Inflammatory macrophage treated with lipopolysaccharide for 4 hours (primary cell): ENCODE data around the gene PLEKHG7.
A peak's percentile ranks its signal among the peaks of the same experiment; 100 is the strongest.
"Not testable (repeated sequence)": the region's sequence is repeated elsewhere in the genome, so short reads cannot be mapped to it uniquely, and the experiment has no call there.

Source experiments
- DNase-seq: peaks from one replicate; pipeline ENCODE4 v3.0.0-alpha.2; 2020

Gene PLEKHG7

GRCh38 chr12:92702754-92703679 is at the start of gene PLEKHG7:
TSS of gene PLEKHG7 (plus strand) at chr12:92702989. CDS start at chr12:92706632, 3,643 bp downstream.
- peak; percentile 47 for DNase-seq

GRCh38 chr12:92654256-92654655 is 48.5 kb upstream of the PLEKHG7 start:
- DNase-seq: not testable (repeated sequence)

GRCh38 chr12:92654929-92655328 is 47.9 kb upstream of the PLEKHG7 start:
- DNase-seq: no peak

GRCh38 chr12:92656911-92657310 is 45.9 kb upstream of the PLEKHG7 start:
- DNase-seq: no peak

GRCh38 chr12:92657770-92658169 is 45.0 kb upstream of the PLEKHG7 start:
- DNase-seq: no peak

- no peak for DNase-seq
Observed at GRCh38 chr12:92658611-92659010, 44.2 kb upstream of the PLEKHG7 start.

- no peak for DNase-seq
Observed at GRCh38 chr12:92661269-92661668, 41.5 kb upstream of the PLEKHG7 start.

GRCh38 chr12:92665496-92665895 is 37.3 kb upstream of the PLEKHG7 start:
- no peak for DNase-seq

GRCh38 chr12:92668739-92669138 is 34.0 kb upstream of the PLEKHG7 start:
- DNase-seq: no peak

- not testable (repeated sequence) for DNase-seq
Observed at GRCh38 chr12:92671524-92671923, 31.3 kb upstream of the PLEKHG7 start.

- DNase-seq: no peak
Observed at GRCh38 chr12:92673756-92674155, 29.0 kb upstream of the PLEKHG7 start.

- no peak for DNase-seq
Observed at GRCh38 chr12:92674500-92674899, 28.3 kb upstream of the PLEKHG7 start.

GRCh38 chr12:92675092-92675865 is 27.5 kb upstream of the PLEKHG7 start:
- no peak for DNase-seq

- no peak for DNase-seq
Observed at GRCh38 chr12:92676710-92677109, 26.1 kb upstream of the PLEKHG7 start.

- DNase-seq: no peak
Observed at GRCh38 chr12:92690601-92691000, 12.2 kb upstream of the PLEKHG7 start.

GRCh38 chr12:92695056-92695455 is 7.7 kb upstream of the PLEKHG7 start:
- no peak for DNase-seq

GRCh38 chr12:92695577-92695976 is 7.2 kb upstream of the PLEKHG7 start:
- no peak for DNase-seq

GRCh38 chr12:92696216-92696615 is 6.6 kb upstream of the PLEKHG7 start:
- peak; percentile 7 for DNase-seq

- no peak for DNase-seq
Observed at GRCh38 chr12:92698474-92698873, 4.3 kb upstream of the PLEKHG7 start.

GRCh38 chr12:92701441-92701840 is 1.3 kb upstream of the PLEKHG7 start:
- no peak for DNase-seq

GRCh38 chr12:92703786-92704185 is 997 bp downstream of the PLEKHG7 start:
- peak; percentile 4 for DNase-seq

- DNase-seq: no peak
Observed at GRCh38 chr12:92706594-92706993, 3.8 kb downstream of the PLEKHG7 start.

GRCh38 chr12:92707926-92708325 is 5.1 kb downstream of the PLEKHG7 start:
- DNase-seq: no peak

GRCh38 chr12:92715625-92716024 is 12.8 kb downstream of the PLEKHG7 start:
- DNase-seq: no peak
